Stomach (tissue), 4 donors: ENCODE measurements around the gene SMIM3.

Experiments used
- CTCF ChIP-seq, 7 experiments: fragments of 450-650 bp in 4 of 7; fragments of 200-600 bp in 3 of 7; sonication (generic) in 3 of 7; IDR thresholded peaks; one replicate each; pipeline ENCODE4 v1.5.1; 2016 to 2019; ENCODE audit warnings: antibody characterized with exemption in 7 of 7, control low read depth in 2 of 7, mild to moderate bottlenecking in 1 of 7
- POLR2AphosphoS5 ChIP-seq, 3 donors: sonication (generic); formaldehyde crosslinking; IDR thresholded peaks; one replicate each; pipeline ENCODE4 v1.6.1; 2016; ENCODE audit warnings: antibody characterized with exemption in 3 of 3

GRCh38 chr5:150786876-150787275 lies 8.3 kb downstream of the SMIM3 start:
- TF ChIP-seq CTCF (IDR thresholded peaks at IDR 0.05) = no peak
- no peak for TF ChIP-seq POLR2AphosphoS5 (IDR thresholded peaks at IDR 0.05)
